ENCODE results near the gene CPT1B. TPM values are rescaled to one million over a fixed set of nuclear protein-coding genes. Genes with fewer than 3 reads are reported as not detected.

The CPT1B gene
- total and polyA plus RNA-seq, 2 of the 8 experiments (the other 6 are each of a cell fraction or from before 2014, with no cell fraction given) = 34.2 to 36.2 TPM

DNA sequence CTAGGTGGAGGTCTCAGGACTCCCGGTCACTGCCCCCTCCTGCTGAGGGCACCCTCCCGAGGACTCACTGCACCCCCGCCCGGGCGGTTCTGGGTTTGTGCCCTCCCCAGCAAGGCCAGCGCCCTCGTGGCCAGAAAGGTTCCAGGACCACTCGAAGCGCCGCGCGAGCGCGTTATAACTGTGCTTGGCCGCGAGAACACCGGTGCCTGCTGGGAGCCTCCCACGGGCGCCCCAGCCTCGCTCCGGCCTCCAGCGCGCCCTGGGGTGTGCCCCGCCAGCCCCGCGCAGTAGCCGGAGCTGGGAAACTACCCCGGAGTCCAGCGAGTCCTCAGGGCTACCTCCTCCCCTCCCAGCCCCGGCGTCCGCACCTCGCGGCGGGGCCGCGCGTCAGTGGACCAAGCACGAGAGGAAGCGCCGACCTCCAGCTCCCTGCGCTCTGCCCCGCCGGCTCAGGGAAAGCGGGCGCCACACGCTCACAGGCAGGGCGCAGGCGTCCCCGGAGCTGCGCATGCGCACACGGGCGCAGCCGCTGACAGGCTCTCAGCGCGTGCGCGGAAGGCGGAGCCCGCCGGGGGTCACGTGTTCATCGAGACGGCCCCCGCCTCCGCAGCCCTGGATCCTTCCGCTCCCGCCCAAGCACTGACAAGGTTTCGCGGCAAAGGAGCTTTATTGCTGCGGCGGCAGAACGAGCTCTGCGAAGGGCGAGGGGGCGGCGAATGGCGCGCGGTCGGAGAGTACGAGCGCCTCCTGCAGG lies 52.9 kb downstream of the CPT1B start, which contains the start of gene SCO2 (continued):
- TF ChIP-seq, protein P1, sequence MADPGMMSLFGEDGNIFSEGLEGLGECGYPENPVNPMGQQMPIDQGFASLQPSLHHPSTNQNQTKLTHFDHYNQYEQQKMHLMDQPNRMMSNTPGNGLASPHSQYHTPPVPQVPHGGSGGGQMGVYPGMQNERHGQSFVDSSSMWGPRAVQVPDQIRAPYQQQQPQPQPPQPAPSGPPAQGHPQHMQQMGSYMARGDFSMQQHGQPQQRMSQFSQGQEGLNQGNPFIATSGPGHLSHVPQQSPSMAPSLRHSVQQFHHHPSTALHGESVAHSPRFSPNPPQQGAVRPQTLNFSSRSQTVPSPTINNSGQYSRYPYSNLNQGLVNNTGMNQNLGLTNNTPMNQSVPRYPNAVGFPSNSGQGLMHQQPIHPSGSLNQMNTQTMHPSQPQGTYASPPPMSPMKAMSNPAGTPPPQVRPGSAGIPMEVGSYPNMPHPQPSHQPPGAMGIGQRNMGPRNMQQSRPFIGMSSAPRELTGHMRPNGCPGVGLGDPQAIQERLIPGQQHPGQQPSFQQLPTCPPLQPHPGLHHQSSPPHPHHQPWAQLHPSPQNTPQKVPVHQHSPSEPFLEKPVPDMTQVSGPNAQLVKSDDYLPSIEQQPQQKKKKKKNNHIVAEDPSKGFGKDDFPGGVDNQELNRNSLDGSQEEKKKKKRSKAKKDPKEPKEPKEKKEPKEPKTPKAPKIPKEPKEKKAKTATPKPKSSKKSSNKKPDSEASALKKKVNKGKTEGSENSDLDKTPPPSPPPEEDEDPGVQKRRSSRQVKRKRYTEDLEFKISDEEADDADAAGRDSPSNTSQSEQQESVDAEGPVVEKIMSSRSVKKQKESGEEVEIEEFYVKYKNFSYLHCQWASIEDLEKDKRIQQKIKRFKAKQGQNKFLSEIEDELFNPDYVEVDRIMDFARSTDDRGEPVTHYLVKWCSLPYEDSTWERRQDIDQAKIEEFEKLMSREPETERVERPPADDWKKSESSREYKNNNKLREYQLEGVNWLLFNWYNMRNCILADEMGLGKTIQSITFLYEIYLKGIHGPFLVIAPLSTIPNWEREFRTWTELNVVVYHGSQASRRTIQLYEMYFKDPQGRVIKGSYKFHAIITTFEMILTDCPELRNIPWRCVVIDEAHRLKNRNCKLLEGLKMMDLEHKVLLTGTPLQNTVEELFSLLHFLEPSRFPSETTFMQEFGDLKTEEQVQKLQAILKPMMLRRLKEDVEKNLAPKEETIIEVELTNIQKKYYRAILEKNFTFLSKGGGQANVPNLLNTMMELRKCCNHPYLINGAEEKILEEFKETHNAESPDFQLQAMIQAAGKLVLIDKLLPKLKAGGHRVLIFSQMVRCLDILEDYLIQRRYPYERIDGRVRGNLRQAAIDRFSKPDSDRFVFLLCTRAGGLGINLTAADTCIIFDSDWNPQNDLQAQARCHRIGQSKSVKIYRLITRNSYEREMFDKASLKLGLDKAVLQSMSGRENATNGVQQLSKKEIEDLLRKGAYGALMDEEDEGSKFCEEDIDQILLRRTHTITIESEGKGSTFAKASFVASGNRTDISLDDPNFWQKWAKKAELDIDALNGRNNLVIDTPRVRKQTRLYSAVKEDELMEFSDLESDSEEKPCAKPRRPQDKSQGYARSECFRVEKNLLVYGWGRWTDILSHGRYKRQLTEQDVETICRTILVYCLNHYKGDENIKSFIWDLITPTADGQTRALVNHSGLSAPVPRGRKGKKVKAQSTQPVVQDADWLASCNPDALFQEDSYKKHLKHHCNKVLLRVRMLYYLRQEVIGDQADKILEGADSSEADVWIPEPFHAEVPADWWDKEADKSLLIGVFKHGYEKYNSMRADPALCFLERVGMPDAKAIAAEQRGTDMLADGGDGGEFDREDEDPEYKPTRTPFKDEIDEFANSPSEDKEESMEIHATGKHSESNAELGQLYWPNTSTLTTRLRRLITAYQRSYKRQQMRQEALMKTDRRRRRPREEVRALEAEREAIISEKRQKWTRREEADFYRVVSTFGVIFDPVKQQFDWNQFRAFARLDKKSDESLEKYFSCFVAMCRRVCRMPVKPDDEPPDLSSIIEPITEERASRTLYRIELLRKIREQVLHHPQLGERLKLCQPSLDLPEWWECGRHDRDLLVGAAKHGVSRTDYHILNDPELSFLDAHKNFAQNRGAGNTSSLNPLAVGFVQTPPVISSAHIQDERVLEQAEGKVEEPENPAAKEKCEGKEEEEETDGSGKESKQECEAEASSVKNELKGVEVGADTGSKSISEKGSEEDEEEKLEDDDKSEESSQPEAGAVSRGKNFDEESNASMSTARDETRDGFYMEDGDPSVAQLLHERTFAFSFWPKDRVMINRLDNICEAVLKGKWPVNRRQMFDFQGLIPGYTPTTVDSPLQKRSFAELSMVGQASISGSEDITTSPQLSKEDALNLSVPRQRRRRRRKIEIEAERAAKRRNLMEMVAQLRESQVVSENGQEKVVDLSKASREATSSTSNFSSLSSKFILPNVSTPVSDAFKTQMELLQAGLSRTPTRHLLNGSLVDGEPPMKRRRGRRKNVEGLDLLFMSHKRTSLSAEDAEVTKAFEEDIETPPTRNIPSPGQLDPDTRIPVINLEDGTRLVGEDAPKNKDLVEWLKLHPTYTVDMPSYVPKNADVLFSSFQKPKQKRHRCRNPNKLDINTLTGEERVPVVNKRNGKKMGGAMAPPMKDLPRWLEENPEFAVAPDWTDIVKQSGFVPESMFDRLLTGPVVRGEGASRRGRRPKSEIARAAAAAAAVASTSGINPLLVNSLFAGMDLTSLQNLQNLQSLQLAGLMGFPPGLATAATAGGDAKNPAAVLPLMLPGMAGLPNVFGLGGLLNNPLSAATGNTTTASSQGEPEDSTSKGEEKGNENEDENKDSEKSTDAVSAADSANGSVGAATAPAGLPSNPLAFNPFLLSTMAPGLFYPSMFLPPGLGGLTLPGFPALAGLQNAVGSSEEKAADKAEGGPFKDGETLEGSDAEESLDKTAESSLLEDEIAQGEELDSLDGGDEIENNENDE (IDR thresholded peaks at IDR 0.05; ENCODE audit: insufficient replicate concordance, low read length) = no peak
- TF ChIP-seq POLR2AphosphoS5 (IDR thresholded peaks at IDR 0.05; ENCODE audit: low read depth, low read length) (no peak; the same call in 1 of the 2 replicates), PHF8 (conservative IDR thresholded peaks at IDR 0.05; ENCODE audit: low read depth, low read length) (peak; percentile 62), RAD21 (IDR thresholded peaks at IDR 0.05 in 1 of 2, conservative IDR thresholded peaks at IDR 0.05 in 1 of 2; ENCODE audit: low read depth in 2 of 2, low read length in 2 of 2) (peak; percentile 32 to 51; a peak in 3 of 4 replicates), CREB1 (IDR thresholded peaks at IDR 0.05) (peak; percentile 36; the same call in 1 of the 2 replicates), FOSL1 (IDR thresholded peaks at IDR 0.05; ENCODE audit: insufficient read depth, low read depth, low read length) (no peak), NANOG (IDR thresholded peaks at IDR 0.05; ENCODE audit: insufficient read depth, low read depth, low read length, poor library complexity, severe bottlenecking) (no peak)
- TF ChIP-seq, protein P2, sequence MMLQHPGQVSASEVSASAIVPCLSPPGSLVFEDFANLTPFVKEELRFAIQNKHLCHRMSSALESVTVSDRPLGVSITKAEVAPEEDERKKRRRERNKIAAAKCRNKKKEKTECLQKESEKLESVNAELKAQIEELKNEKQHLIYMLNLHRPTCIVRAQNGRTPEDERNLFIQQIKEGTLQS (IDR thresholded peaks at IDR 0.05; ENCODE audit: insufficient read depth, low read depth, low read length) = peak; percentile 77
